ENCODE data around the gene GTF2E1.

GRCh38 chr3:120821426-120821825 lies 78.9 kb downstream of the GTF2E1 start:
- TF ChIP-seq REST (IDR thresholded peaks at IDR 0.05; ENCODE audit: low read depth) (no peak), ZBTB7A (IDR thresholded peaks at IDR 0.05; ENCODE audit: low read depth) (no peak), YY1 (IDR thresholded peaks at IDR 0.05; ENCODE audit: low read depth) (no peak), RAD21 (IDR thresholded peaks at IDR 0.05; ENCODE audit: low read depth) (no peak), NFIC (IDR thresholded peaks at IDR 0.05) (no peak)
